ENCODE measurements around the gene P3H2. TPM values are rescaled to one million over a fixed set of nuclear protein-coding genes. Genes with fewer than 3 reads are reported as not detected.

The P3H2 gene
- total RNA-seq, 2 experiments from 2014 or later = not detected

- Mint-ChIP-seq H3K4me3 (no peak overlapping the region), H3K9me3 (no peaks in the 10 kb centered on the region), H3K27me3 (ENCODE audit: low read depth) (peaks cover 4% of the 10 kb centered on the region), H3K4me1 (ENCODE audit: low read depth) (no peaks in the 10 kb centered on the region), H3K36me3 (ENCODE audit: low read depth) (no peaks in the 10 kb centered on the region), H3K27ac (no peak overlapping the region)
- CTCF ChIA-PET = no interaction called here
- DNase-seq = no peak
- intact Hi-C loops (cut with micrococcal nuclease) = loop anchor here (10.0 kb wide), 1 partner anchor 258 kb away; no protein-coding TSS in a partner anchor
Measured at GRCh38 chr3:189942948-189943347, 177.7 kb downstream of the P3H2 start.

GRCh38 chr3:189941679-189942078, 179.0 kb downstream of the P3H2 start:
- no peak for DNase-seq
- Mint-ChIP-seq H3K27me3 (ENCODE audit: low read depth) (peaks cover 4% of the 10 kb centered on the region), H3K27ac (no peak overlapping the region), H3K9me3 (no peaks in the 10 kb centered on the region), H3K4me1 (ENCODE audit: low read depth) (no peaks in the 10 kb centered on the region), H3K36me3 (ENCODE audit: low read depth) (no peaks in the 10 kb centered on the region), H3K4me3 (no peak overlapping the region)
- CTCF ChIA-PET = no interaction called here
- intact Hi-C loops (cut with micrococcal nuclease) = loop anchor here (10.0 kb wide), 1 partner anchor 257 kb away; no protein-coding TSS in a partner anchor

GRCh38 chr3:189941125-189941524, 179.6 kb downstream of the P3H2 start:
- intact Hi-C loops (cut with micrococcal nuclease) = loop anchor here (10.0 kb wide), 1 partner anchor 256 kb away; no protein-coding TSS in a partner anchor
- Mint-ChIP-seq H3K9me3 (no peaks in the 10 kb centered on the region), H3K4me1 (ENCODE audit: low read depth) (no peaks in the 10 kb centered on the region), H3K36me3 (ENCODE audit: low read depth) (no peaks in the 10 kb centered on the region), H3K4me3 (no peak overlapping the region), H3K27me3 (ENCODE audit: low read depth) (peaks cover 4% of the 10 kb centered on the region), H3K27ac (no peak overlapping the region)
- CTCF ChIA-PET = interaction anchor here (0.7 to 1.2 kb wide), 3 partner anchors 10 to 116 kb away, joined by 3 to 6 read pairs (median 5); no protein-coding TSS in a partner anchor
- DNase-seq = no peak

GRCh38 chr3:189937302-189938127, 183.2 kb downstream of the P3H2 start:
- DNase-seq = no peak
- CTCF ChIA-PET = interaction anchor here (0.7 kb wide), 1 partner anchor 290 kb away, joined by 3 read pairs; no protein-coding TSS in a partner anchor
- intact Hi-C loops (cut with micrococcal nuclease) = no loop called here
- Mint-ChIP-seq H3K4me3 (no peak overlapping the region), H3K27ac (no peak overlapping the region), H3K36me3 (ENCODE audit: low read depth) (no peaks in the 10 kb centered on the region), H3K4me1 (ENCODE audit: low read depth) (no peaks in the 10 kb centered on the region), H3K27me3 (ENCODE audit: low read depth) (no peaks in the 10 kb centered on the region), H3K9me3 (no peaks in the 10 kb centered on the region)

GRCh38 chr3:189936201-189936945, 184.3 kb downstream of the P3H2 start:
- Mint-ChIP-seq H3K4me1 (ENCODE audit: low read depth) (no peaks in the 10 kb centered on the region), H3K27ac (no peak overlapping the region), H3K27me3 (ENCODE audit: low read depth) (no peaks in the 10 kb centered on the region), H3K9me3 (no peaks in the 10 kb centered on the region), H3K4me3 (no peak overlapping the region), H3K36me3 (ENCODE audit: low read depth) (no peaks in the 10 kb centered on the region)
- DNase-seq = no peak
- intact Hi-C loops (cut with micrococcal nuclease) = no loop called here
- CTCF ChIA-PET = no interaction called here

- Mint-ChIP-seq H3K4me1 (ENCODE audit: low read depth) (peaks cover 20% of the 10 kb centered on the region), H3K4me3 (no peak overlapping the region), H3K27ac (no peak overlapping the region), H3K9me3 (no peaks in the 10 kb centered on the region), H3K27me3 (ENCODE audit: low read depth) (no peaks in the 10 kb centered on the region), H3K36me3 (ENCODE audit: low read depth) (no peaks in the 10 kb centered on the region)
- DNase-seq = no peak
- CTCF ChIA-PET = interaction anchor here (0.5 to 1.3 kb wide), 3 partner anchors 10 to 20 kb away, joined by 4 to 5 read pairs (median 4); no protein-coding TSS in a partner anchor
- intact Hi-C loops (cut with micrococcal nuclease) = loop anchor here (2.0 kb wide), 1 partner anchor 87 kb away; no protein-coding TSS in a partner anchor
Measured at GRCh38 chr3:189927975-189928895, 192.5 kb downstream of the P3H2 start.

- Mint-ChIP-seq H3K27me3 (ENCODE audit: low read depth) (peaks cover 1% of the 10 kb centered on the region), H3K36me3 (ENCODE audit: low read depth) (no peaks in the 10 kb centered on the region), H3K27ac (no peak overlapping the region), H3K9me3 (no peaks in the 10 kb centered on the region), H3K4me1 (ENCODE audit: low read depth) (no peaks in the 10 kb centered on the region), H3K4me3 (no peak overlapping the region)
- intact Hi-C loops (cut with micrococcal nuclease) = no loop called here
- no peak for DNase-seq
- CTCF ChIA-PET = no interaction called here
Measured at GRCh38 chr3:189921770-189922169, 198.9 kb downstream of the P3H2 start.

- peaks cover 6% of the 10 kb centered on the region for H3K27me3 Mint-ChIP-seq (ENCODE audit: low read depth)
- H3K36me3 Mint-ChIP-seq (ENCODE audit: low read depth) = no peaks in the 10 kb centered on the region
- H3K9me3 Mint-ChIP-seq = no peaks in the 10 kb centered on the region
- no peak for DNase-seq
- CTCF ChIA-PET = no interaction called here
- H3K4me1 Mint-ChIP-seq (ENCODE audit: low read depth) = no peaks in the 10 kb centered on the region
- no peak overlapping the region for H3K4me3 Mint-ChIP-seq
- no peak overlapping the region for H3K27ac Mint-ChIP-seq
- intact Hi-C loops (cut with micrococcal nuclease) = no loop called here
Measured at GRCh38 chr3:189914799-189915198, 205.9 kb downstream of the P3H2 start.

- Mint-ChIP-seq H3K4me3 (no peak overlapping the region), H3K36me3 (ENCODE audit: low read depth) (no peaks in the 10 kb centered on the region), H3K27me3 (ENCODE audit: low read depth) (peaks cover 9% of the 10 kb centered on the region), H3K9me3 (no peaks in the 10 kb centered on the region), H3K27ac (no peak overlapping the region), H3K4me1 (ENCODE audit: low read depth) (no peaks in the 10 kb centered on the region)
- intact Hi-C loops (cut with micrococcal nuclease) = no loop called here
- no peak for DNase-seq
- CTCF ChIA-PET = no interaction called here
Measured at GRCh38 chr3:189911001-189911400, 209.7 kb downstream of the P3H2 start.

- Mint-ChIP-seq H3K9me3 (no peaks in the 10 kb centered on the region), H3K27me3 (ENCODE audit: low read depth) (peaks cover 9% of the 10 kb centered on the region), H3K4me3 (no peak overlapping the region), H3K36me3 (ENCODE audit: low read depth) (no peaks in the 10 kb centered on the region), H3K27ac (no peak overlapping the region), H3K4me1 (ENCODE audit: low read depth) (no peaks in the 10 kb centered on the region)
- CTCF ChIA-PET = no interaction called here
- DNase-seq = no peak
- intact Hi-C loops (cut with micrococcal nuclease) = no loop called here
Measured at GRCh38 chr3:189909573-189909972, 211.1 kb downstream of the P3H2 start.

GRCh38 chr3:189909139-189909538, 211.6 kb downstream of the P3H2 start:
- H3K36me3 Mint-ChIP-seq (ENCODE audit: low read depth) = no peaks in the 10 kb centered on the region
- intact Hi-C loops (cut with micrococcal nuclease) = no loop called here
- CTCF ChIA-PET = no interaction called here

GRCh38 chr3:189908646-189909045, 212.1 kb downstream of the P3H2 start:
- Mint-ChIP-seq H3K27ac (no peak overlapping the region), H3K9me3 (no peaks in the 10 kb centered on the region), H3K27me3 (ENCODE audit: low read depth) (peaks cover 7% of the 10 kb centered on the region), H3K4me1 (ENCODE audit: low read depth) (no peaks in the 10 kb centered on the region), H3K4me3 (no peak overlapping the region), H3K36me3 (ENCODE audit: low read depth) (no peaks in the 10 kb centered on the region)
- intact Hi-C loops (cut with micrococcal nuclease) = no loop called here
- CTCF ChIA-PET = no interaction called here
- DNase-seq = no peak

More at GRCh38 chr3:189909139-189909538, 211.6 kb downstream of the P3H2 start:
- Mint-ChIP-seq H3K4me1 (ENCODE audit: low read depth) (no peaks in the 10 kb centered on the region), H3K27me3 (ENCODE audit: low read depth) (peaks cover 9% of the 10 kb centered on the region), H3K4me3 (no peak overlapping the region), H3K9me3 (no peaks in the 10 kb centered on the region), H3K27ac (no peak overlapping the region)
- DNase-seq = no peak

All from activated naive CD4-positive, alpha-beta T cell treated with anti-CD3 and anti-CD28 coated beads for 36 hours (primary cell).